Dermis blood vessel endothelial cell (primary cell): ENCODE results near the gene WASHC2C. TPM values are rescaled to one million over a fixed set of nuclear protein-coding genes. Genes with fewer than 3 reads are reported as not detected.
"Not testable (repeated sequence)": the region's sequence is repeated elsewhere in the genome, so short reads cannot be mapped to it uniquely, and the experiment has no call there.

Experiments used
- DNase-seq: peaks from one replicate; pipeline ENCODE4 v3.0.0; 2010
- total RNA-seq: library from RNA; depleted of rRNA; stranded (reverse); fragments of >200 nt; gene quantifications from 2 replicates; pipeline ENCODE4 v1.2.3, GENCODE V29; 2014

The WASHC2C gene
- total RNA-seq, 1 donor from 2014 or later: 31.3 TPM

DNA sequence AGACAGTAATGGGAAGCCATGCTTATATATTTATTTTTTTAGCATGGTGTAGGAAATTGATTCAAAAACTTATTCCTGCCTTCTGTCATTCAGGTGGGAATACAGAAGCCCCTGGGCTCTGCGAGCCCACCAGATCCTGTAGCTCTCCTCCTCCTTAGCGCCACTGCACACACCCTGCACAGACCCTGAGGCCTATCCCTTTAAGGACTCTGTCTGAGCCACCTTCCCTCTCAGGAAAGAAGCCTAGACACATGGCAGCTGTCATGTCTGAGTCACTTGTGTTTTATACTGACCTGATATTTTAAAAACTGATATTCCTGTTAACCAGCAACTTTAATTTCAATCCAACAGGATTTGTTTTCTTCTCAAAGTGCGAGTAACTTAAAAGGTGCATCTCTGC lies 36.0 kb downstream of the WASHC2C start:
- DNase-seq: not testable (repeated sequence)

DNA sequence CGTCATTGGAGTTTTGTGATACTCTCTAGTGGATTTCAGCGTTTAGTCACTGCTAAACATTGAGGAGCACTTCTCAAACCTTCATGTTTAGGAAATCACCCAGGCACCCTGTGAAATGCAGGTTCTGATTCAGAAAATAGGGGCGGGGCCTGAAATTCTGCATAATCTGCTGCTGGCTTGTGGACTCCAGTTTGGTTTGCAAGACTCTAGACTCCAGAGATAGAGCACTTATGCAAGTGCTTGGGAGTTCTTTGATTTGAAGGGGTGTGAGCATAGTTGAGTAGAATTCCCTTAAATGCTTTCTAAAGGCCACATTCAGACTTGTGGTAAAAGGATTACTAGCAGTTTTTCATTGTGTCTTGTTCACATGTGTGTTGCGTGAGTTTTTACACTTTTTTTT lies 41.3 kb downstream of the WASHC2C start:
- not testable (repeated sequence) for DNase-seq

DNA sequence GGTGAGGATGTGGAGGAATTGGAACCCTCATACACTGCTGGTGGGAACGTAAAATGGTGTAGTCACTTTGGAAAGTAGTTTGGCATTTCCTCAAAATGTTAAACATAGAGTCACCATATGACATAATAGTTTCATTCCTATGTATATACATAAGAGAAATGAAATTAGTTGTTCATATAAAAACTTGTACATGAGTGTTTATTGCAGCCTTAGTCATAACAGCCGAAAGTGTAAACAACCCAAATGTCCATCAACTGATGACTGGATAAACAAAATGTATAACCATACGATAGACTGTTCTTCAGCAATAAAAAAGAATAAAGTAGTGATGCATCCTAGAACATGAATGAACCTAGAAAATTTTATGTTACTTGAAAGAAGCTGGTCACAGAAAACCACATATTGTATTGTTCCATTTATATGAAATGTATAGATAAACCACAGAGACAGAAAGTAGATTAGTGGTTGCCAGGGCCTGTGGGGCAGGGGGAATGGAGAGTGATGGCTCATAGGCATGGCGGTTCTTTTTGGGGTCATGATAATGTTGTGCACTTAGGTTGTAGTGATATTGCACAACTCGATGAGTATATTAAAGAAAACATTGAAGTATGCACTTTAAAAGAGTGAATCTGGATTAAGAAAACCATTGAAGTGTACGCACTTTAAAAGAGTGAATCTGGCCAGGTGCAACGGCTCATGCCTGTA lies 44.8 kb downstream of the WASHC2C start:
- not testable (repeated sequence) for DNase-seq

DNA sequence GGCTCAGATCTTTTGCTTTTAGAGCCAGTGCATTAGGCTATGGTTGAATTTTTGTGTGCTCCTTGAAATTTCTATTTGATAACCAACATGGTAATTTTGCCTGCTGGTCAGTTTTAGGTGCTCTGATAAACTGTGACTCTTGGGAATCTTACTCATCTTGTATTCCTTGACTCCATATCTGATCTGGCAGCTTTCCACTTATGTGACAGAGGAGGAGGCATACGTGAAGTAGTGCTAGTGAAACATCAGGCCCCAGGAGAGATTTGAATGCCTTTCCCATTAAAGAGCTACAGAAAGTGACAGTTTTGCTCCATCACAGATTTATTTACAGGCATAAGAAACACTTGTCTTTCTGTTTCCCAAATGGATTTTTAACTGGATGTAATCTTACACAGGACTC lies 59.2 kb downstream of the WASHC2C start:
- DNase-seq: not testable (repeated sequence)

DNA sequence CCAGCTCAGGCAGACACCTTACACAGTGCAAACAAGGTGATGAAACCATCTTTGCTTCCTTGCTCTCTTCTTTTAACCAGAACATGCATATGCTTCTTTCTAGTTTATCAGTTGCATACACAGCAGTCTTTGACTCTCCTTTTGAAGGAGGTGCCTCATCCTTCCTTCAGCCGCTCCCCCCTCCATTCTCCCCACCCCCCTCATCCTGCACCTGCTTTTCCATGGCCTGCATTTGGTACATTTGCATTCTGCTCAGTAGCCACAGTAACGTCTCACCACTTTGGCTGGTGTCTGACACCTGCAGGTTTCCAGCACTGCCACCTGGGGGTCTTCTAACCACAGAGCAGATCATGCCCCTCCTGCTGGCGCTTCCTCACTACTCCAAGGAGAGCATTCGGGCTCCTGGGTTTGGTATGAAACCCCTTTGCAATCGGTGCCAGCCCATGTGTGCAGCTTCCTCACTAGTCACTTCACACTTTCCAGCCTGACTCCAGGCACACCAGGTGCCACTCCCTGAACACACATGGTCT lies 60.2 kb downstream of the WASHC2C start:
- DNase-seq: not testable (repeated sequence)

DNA sequence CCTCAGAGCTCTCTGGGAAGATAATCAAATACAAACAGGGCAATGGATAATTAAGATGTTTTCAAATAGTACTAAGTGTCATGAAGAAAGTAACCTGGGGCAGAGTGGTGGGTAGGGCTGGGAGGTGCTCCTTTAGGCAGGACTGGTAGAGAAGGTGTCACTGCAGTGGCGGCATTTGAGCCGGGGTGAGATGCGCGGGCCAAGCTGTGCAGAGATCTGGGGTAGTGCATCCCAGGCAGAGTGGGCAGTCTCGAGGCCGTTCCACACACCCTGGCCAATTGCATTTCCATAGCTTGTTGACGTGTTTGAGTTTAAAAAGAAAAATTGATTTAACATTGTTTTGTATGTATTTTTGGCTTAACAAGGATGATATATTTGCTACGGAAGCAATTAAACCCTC lies 62.9 kb downstream of the WASHC2C start:
- not testable (repeated sequence) for DNase-seq

DNA sequence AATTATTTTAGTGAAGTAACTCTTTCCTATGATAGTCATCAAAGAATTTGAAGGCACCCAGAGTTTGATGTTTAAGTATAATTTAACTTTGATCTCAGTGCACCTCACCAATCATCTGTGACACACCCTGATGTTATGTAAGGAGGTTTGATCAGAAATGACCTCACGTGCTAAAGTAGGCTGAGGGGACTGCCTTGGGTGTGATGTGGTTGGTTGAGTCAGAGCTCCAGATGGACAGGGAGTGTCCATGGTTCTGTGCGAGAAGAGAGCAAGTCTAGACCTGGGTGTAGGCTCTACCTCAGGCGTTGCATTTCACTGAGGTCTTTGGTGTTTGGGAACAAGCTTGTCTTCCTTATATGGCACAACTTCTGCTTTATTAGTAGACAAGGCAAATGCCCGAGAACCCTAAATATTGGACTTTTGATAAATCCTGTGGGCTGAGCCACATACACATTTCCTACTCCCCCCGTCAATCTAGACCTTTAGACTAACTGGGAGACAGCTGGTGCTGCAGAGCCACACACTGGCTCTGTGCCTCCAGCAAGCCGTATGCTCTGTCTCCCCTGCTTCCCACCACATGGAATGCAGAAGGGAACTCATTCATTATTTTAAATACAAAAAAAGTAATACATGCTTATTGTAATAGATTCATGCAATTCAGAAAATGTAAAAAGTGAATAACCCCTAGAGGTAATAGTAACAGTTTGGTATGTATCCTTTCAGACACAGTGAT lies 63.8 kb downstream of the WASHC2C start:
- DNase-seq: not testable (repeated sequence)

DNA sequence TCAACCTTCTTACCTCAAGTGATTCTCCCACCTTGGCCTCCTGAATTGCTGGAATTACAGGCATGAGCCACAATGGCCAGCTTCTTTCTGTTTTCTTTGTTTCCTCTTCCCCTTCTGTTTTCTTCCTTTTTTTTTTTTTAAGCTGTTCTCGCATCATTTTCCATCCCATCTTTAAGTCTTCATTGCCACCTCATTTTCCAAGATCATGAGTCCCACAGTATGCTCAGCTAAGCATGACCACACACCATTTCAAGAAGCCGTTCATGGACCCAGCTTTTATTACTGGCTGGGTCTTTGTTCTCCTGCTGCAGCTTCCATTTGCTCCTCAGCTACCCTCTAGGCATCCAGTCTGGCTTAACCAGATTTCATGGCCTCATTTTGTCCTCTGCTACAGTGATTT lies 67.7 kb downstream of the WASHC2C start:
- not testable (repeated sequence) for DNase-seq

DNA sequence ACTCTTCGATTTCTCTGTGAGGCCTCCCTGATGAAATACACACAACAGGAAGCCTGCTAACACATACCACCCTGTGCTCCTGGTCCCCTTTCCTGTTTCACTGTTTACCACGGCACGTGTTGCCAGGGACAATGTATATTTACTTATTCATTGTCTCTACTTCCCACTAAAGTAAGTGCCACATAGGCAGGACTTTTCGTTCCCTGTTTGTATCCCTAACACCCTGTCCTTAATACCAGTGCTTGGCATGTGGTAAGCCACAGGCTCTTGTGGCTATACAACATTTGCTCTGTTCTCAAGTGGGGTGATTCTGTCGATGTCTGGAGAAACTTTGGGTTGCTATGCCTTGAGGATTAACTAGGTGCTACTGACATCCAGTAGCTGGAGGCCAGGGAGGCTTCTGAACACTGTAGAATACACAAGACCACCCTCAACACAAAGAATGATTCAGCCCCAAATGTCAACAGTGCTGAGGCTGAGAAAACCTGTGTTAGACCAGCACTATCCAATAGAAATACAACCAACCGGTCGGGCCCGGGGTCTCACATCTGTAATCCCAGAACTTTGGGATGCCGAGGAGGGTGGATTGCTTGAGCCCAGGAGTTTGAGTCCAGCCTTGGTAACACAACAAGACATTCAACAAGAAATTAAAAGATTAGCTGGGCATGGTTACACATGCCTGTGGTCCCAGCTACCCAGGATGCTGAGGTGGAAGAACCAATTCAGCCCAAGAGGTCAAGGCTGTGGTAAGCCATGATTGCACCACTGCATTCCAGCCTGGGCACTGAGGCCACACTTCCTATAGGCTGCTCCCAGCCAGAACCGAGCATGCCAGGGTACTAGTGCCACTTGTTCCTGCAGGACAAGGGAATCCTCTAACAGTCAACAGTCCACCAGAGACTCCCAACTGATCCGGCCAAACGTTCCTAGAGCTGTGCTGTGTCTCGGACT lies 76.3 kb downstream of the WASHC2C start:
- peak; percentile 57 for DNase-seq

DNA sequence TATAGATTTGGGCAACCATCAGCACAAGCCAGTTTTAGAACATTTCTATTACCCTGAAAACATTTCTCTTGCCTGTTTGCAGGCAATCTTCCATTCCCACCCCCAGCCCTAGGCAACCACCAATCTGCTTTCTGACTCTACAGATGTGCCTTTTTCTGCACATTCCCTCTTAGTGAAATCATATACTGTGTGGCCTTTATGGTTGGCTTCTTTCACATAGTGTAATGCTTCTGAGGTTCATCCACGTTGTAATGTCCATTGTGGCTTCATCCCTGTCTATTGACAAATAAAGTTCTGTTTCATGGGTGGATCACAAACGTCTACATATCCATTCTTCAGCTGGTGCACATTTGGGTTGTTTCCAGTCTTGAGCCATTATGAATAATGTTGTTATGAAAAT lies 77.9 kb downstream of the WASHC2C start:
- not testable (repeated sequence) for DNase-seq

DNA sequence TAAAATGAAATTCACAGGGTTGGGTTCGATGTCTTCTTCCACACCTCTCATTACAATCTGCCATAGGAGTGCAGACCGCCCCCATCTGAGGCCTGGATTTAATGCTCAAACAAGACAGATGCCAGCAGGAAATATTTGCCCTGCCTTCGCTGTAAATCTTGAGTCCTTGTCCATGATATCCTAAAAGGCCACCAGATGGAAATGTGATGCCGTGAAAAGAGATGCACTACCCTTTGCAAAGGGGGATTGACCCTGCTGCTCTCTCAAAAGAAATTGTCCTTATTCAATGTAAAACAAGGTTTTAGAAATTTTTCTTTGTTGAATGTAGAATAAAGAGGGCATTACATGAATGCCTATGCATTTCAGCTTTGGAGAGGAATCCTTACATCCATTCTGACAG lies 82.8 kb downstream of the WASHC2C start:
- DNase-seq: peak; percentile 6

DNA sequence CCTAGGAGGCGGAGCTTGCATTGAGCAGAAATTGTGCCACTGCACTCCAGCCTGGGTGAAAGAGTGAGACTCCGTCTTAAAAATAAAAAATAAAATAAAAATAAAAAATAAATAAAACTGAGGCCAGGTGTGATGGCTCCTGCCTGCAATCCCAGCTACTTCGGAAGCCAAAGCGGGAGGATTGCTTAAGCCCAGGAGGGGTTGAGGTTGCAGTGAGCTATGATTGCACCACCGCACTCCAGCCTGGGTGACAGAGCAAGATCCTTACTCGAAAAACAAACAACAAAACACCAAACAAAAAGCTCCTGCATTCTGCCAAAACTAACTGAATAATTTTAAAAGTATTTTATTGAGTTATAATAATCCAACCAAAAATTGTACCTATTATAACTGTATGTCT lies 84.0 kb downstream of the WASHC2C start:
- no peak for DNase-seq

DNA sequence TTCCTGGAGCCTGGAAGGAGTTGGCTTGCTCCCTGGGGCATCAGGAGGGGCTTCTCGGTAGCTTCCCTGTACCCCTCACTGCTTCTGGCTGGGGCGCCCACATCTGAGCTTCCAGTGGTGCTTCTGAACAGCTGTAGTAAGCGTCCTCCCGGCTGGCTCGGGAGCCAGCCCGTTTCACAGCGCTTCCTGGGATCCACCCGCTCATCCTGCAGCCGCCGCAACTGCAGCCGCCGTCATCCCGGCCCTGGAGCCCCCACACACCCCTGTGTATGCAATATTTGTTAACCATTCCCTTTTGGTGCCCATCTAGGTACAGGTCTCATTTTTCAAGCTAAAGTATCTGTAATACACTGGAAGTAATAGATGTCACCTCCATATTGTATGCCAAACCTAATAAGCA lies 85.9 kb downstream of the WASHC2C start:
- not testable (repeated sequence) for DNase-seq

DNA sequence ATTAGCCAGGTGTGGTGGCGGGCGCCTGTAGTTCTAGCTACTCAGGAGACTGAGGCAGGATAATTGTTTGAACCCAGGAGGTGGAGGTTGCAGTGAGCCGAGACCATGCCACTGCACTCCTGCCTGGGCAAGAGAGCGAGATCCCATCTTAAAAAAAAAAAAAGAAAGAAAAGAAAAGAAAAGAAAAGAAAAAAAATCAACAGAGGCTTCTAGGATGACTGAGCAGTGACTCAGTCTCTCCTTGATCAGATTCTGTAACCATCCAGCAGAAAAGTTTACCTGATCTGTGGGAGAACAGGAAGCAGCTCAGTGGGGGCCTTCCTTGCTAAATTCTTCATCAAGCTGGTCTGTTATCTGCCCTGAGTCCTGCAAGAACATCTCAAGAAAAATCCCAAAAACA lies 87.1 kb downstream of the WASHC2C start:
- DNase-seq: not testable (repeated sequence)

DNA sequence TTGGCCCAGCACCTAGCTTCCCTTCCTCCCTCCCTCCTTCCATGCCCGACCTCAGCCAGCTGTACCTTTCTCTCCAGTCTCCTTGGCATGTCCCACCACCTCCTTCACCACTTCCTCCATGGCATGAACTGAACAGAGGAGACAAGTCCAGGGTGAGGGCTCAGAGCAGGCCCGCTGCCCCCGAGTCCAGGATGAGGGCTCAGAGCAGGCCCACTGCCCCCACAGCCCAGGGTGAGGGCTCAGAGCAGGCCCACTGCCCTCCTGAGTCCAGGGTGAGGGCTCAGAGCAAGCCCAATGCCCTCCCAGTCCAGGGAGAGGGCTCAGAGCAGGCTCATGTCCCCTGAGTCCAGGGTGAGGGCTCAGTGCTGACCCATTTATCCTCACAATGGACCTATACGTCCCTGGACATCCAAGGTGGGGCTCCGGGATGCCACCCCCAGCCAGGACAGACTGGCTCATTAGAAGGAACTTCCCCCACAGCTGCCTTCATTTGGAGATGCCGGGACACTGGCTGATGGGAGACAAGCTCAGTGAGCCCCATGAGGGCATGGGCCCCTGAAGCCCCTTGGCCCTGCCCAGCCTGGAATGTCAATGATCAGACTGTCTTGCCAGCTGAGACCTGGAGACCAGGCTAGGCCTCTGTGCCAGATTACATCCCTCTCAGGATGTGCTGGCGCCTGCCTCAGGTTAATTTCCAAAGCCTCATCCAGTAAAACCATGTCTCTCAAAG lies 90.2 kb downstream of the WASHC2C start:
- DNase-seq: no peak

DNA sequence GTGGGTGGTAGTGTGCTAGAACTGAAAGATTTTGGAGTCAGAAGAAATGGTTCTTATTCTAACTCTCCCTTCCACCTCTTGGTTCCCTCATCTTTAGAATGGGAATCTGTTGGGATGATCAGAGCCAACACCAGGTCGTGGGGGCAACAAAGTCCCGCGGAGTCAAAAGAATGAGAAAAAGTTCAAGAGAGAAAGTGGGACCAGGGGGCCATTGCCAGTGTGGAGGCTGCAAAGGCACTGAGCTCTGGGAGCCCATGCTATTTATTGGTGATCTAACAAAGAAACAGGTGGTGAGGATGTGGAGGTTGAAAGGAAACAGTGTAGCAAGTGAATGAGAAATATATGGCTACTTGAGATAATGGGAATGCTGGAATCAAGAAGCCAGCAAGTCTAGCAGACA lies 90.8 kb downstream of the WASHC2C start:
- no peak for DNase-seq

DNA sequence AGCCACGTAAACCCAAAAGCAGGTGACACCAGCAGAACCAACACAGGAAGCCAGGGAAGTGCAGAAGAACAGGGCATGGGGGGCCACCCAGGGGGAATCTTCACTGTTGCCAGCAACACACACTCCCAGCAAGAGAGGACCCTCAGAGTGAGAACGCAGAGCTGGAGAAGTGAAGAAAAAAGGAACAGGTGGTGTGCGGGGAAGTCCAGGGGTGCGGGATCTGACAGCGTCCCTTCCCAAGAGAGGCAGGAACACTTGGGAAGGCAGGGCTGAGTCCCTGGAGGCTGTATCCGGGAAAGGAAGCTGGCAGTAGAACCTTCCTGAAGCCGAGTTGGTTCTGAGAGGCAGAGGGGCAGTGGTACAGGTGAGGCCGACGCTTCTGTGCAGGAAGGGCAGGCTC lies 92.5 kb downstream of the WASHC2C start:
- DNase-seq: no peak

DNA sequence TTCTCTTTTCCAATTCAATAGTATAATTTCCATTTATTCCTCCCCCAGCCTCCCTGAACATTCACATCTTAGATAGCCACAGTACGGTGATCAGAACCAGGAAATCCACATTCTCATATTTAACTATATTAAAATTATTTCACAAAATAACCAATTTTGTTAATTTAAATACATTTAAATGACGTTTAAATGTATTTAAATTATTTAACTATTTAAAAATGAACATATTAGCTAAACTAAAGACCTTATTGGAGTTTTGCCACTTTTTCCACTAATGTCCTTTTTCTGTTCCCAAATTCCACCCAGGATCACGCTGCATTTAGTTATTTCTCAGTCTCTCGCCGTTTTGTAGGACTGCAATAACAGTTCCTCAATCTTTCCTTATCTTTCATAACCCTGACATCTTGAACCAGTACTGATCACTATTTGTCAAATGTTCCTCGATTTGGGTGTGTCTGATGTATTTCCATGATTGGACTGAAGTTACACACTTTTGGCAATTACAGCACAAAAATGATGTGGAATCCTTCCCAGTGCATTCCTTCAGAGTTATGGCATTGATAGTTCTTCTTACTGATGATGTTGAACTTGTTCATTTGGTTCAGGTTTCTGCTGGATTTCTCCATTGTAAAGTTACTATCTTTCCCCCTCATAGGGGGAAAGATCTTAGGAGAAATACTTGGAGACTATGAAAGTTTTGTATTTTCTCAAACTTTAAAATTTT lies 93.2 kb downstream of the WASHC2C start:
- not testable (repeated sequence) for DNase-seq

DNA sequence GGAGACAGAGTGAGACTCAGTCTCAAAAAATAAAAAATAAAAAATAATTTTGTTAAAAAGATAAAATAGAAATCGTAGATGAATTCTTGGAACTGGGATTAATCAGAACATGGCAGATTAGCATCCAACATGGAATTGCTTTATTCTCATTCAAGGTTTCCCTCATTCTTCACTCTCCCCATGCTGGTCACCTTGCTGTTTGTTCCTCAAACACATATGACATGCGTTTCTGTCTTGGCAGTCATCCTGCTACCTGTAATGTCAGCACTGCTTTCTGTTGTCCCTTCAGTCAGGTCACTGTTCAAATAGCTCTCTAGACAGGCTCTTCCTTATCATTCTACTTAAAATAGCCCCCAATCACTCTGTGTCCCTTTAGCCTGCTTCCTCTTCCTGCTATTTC lies 95.9 kb downstream of the WASHC2C start:
- not testable (repeated sequence) for DNase-seq
